ENCODE data around the gene ASXL2.
"Not testable (repeated sequence)": the region's sequence is repeated elsewhere in the genome, so short reads cannot be mapped to it uniquely, and the experiment has no call there.

Gene ASXL2

GRCh38 chr2:25920786-25921415 lies 42.6 kb upstream of the ASXL2 start:
- Histone ChIP-seq H3K9me2 (replicated peaks; ENCODE audit: low read depth, low read length) (no peaks in the 10 kb centered on the region), H3K27me3 (ENCODE audit: insufficient read depth, low read length, poor library complexity, severe bottlenecking) (no peaks in the 10 kb centered on the region), H3K79me2 (ENCODE audit: insufficient read depth, low read length) (no peaks in the 10 kb centered on the region), H2AFZ (ENCODE audit: low read length) (no peak overlapping the region), H3K4me2 (ENCODE audit: low read depth, low read length, poor library complexity, severe bottlenecking) (no peak overlapping the region), H3K9me3 (ENCODE audit: insufficient read depth, low read depth, low read length) (no peaks in the 10 kb centered on the region), H3K9ac (ENCODE audit: low read depth, low read length, poor library complexity, severe bottlenecking) (no peak overlapping the region), H3K4me3 (ENCODE audit: low read length, poor library complexity, severe bottlenecking) (no peak overlapping the region), H3K36me3 (ENCODE audit: insufficient read depth, low read length) (no peaks in the 10 kb centered on the region), H3K4me1 (ENCODE audit: insufficient read depth, low read length, poor library complexity, severe bottlenecking) (peaks cover 6% of the 10 kb centered on the region), H3F3A (ENCODE audit: low read depth) (peaks cover 3% of the 10 kb centered on the region; the same call in 1 of the 2 replicates), H4K20me1 (ENCODE audit: insufficient read depth, low read length, poor library complexity, severe bottlenecking) (no peaks in the 10 kb centered on the region)
- no peak for TF ChIP-seq CTCF (conservative IDR thresholded peaks at IDR 0.05; ENCODE audit: low read length)
- TF ChIP-seq EZH2phosphoT487 (IDR thresholded peaks at IDR 0.05; ENCODE audit: borderline replicate concordance), result no peak

GRCh38 chr2:25920336-25920735 lies 42.0 kb upstream of the ASXL2 start:
- no peak overlapping the region for H3K4me3 ChIP-seq (ENCODE audit: low read length, poor library complexity, severe bottlenecking)
- TF ChIP-seq CTCF (conservative IDR thresholded peaks at IDR 0.05; ENCODE audit: low read length) (no peak), EZH2phosphoT487 (IDR thresholded peaks at IDR 0.05; ENCODE audit: borderline replicate concordance) (no peak)
- H3K79me2 ChIP-seq (ENCODE audit: insufficient read depth, low read length), result no peaks in the 10 kb centered on the region
- no peaks in the 10 kb centered on the region for H3K27me3 ChIP-seq (ENCODE audit: insufficient read depth, low read length, poor library complexity, severe bottlenecking)
- H3K4me2 ChIP-seq (ENCODE audit: low read depth, low read length, poor library complexity, severe bottlenecking), result no peak overlapping the region
- H2AFZ ChIP-seq (ENCODE audit: low read length), result no peak overlapping the region
- H3K9me3 ChIP-seq (ENCODE audit: insufficient read depth, low read depth, low read length), result no peaks in the 10 kb centered on the region
- H4K20me1 ChIP-seq (ENCODE audit: insufficient read depth, low read length, poor library complexity, severe bottlenecking), result no peaks in the 10 kb centered on the region
- peaks cover 3% of the 10 kb centered on the region; the same call in 1 of the 2 replicates for H3F3A ChIP-seq (ENCODE audit: low read depth)
- H3K36me3 ChIP-seq (ENCODE audit: insufficient read depth, low read length), result no peaks in the 10 kb centered on the region
- H3K9me2 ChIP-seq (replicated peaks; ENCODE audit: low read depth, low read length), result no peaks in the 10 kb centered on the region
- no peak overlapping the region for H3K9ac ChIP-seq (ENCODE audit: low read depth, low read length, poor library complexity, severe bottlenecking)
- peaks cover 6% of the 10 kb centered on the region for H3K4me1 ChIP-seq (ENCODE audit: insufficient read depth, low read length, poor library complexity, severe bottlenecking)

- no peak for TF ChIP-seq EZH2phosphoT487 (IDR thresholded peaks at IDR 0.05; ENCODE audit: borderline replicate concordance)
- TF ChIP-seq CTCF (conservative IDR thresholded peaks at IDR 0.05; ENCODE audit: low read length), result no peak
- no peaks in the 10 kb centered on the region for H3K79me2 ChIP-seq (ENCODE audit: insufficient read depth, low read length)
- H3K4me2 ChIP-seq (ENCODE audit: low read depth, low read length, poor library complexity, severe bottlenecking), result no peak overlapping the region
- no peaks in the 10 kb centered on the region for H3K36me3 ChIP-seq (ENCODE audit: insufficient read depth, low read length)
- no peak overlapping the region for H3K4me3 ChIP-seq (ENCODE audit: low read length, poor library complexity, severe bottlenecking)
- H3K4me1 ChIP-seq (ENCODE audit: insufficient read depth, low read length, poor library complexity, severe bottlenecking), result peaks cover 15% of the 10 kb centered on the region
- no peak overlapping the region for H2AFZ ChIP-seq (ENCODE audit: low read length)
- no peaks in the 10 kb centered on the region for H4K20me1 ChIP-seq (ENCODE audit: insufficient read depth, low read length, poor library complexity, severe bottlenecking)
- peaks cover 3% of the 10 kb centered on the region; the same call in 1 of the 2 replicates for H3F3A ChIP-seq (ENCODE audit: low read depth)
- H3K9me2 ChIP-seq (replicated peaks; ENCODE audit: low read depth, low read length), result no peaks in the 10 kb centered on the region
- no peaks in the 10 kb centered on the region for H3K9me3 ChIP-seq (ENCODE audit: insufficient read depth, low read depth, low read length)
- no peak overlapping the region for H3K9ac ChIP-seq (ENCODE audit: low read depth, low read length, poor library complexity, severe bottlenecking)
- no peaks in the 10 kb centered on the region for H3K27me3 ChIP-seq (ENCODE audit: insufficient read depth, low read length, poor library complexity, severe bottlenecking)
These were observed 39.5 kb upstream of the ASXL2 start for GRCh38 chr2:25917832-25918231.

GRCh38 chr2:25917411-25917810 lies 39.1 kb upstream of the ASXL2 start:
- H4K20me1 ChIP-seq (ENCODE audit: insufficient read depth, low read length, poor library complexity, severe bottlenecking); H3K4me3 ChIP-seq (ENCODE audit: low read length, poor library complexity, severe bottlenecking); H3K36me3 ChIP-seq (ENCODE audit: insufficient read depth, low read length); H3K27me3 ChIP-seq (ENCODE audit: insufficient read depth, low read length, poor library complexity, severe bottlenecking); H3K9me2 ChIP-seq (replicated peaks; ENCODE audit: low read depth, low read length); H3K9me3 ChIP-seq (ENCODE audit: insufficient read depth, low read depth, low read length); H3K4me2 ChIP-seq (ENCODE audit: low read depth, low read length, poor library complexity, severe bottlenecking); H3F3A ChIP-seq (ENCODE audit: low read depth); H3K9ac ChIP-seq (ENCODE audit: low read depth, low read length, poor library complexity, severe bottlenecking); H3K79me2 ChIP-seq (ENCODE audit: insufficient read depth, low read length); H2AFZ ChIP-seq (ENCODE audit: low read length): not testable (repeated sequence)
- peaks cover 18% of the 10 kb centered on the region for H3K4me1 ChIP-seq (ENCODE audit: insufficient read depth, low read length, poor library complexity, severe bottlenecking)

- Histone ChIP-seq H3K4me2 (ENCODE audit: low read depth, low read length, poor library complexity, severe bottlenecking) (peak overlapping the region; percentile 73), H3K4me1 (ENCODE audit: insufficient read depth, low read length, poor library complexity, severe bottlenecking) (peaks cover 18% of the 10 kb centered on the region), H3K4me3 (ENCODE audit: low read length, poor library complexity, severe bottlenecking) (peak overlapping the region; percentile 63)
- H3K9ac ChIP-seq (ENCODE audit: low read depth, low read length, poor library complexity, severe bottlenecking); H3K79me2 ChIP-seq (ENCODE audit: insufficient read depth, low read length); H3K9me3 ChIP-seq (ENCODE audit: insufficient read depth, low read depth, low read length); H3K9me2 ChIP-seq (replicated peaks; ENCODE audit: low read depth, low read length); H3F3A ChIP-seq (ENCODE audit: low read depth); H2AFZ ChIP-seq (ENCODE audit: low read length); H4K20me1 ChIP-seq (ENCODE audit: insufficient read depth, low read length, poor library complexity, severe bottlenecking); H3K27me3 ChIP-seq (ENCODE audit: insufficient read depth, low read length, poor library complexity, severe bottlenecking); H3K36me3 ChIP-seq (ENCODE audit: insufficient read depth, low read length): not testable (repeated sequence)
These were observed 37.9 kb upstream of the ASXL2 start for GRCh38 chr2:25915944-25916772.
